SK-N-SH treated with all-trans-retinoic acid at 6 μM for 48 hours (cell line): ENCODE measurements around the gene POU3F2.

Source experiments
- BACH2 ChIP-seq: fragments of 250-450 bp; sonication (Bioruptor Pico); IDR thresholded peaks from 2 replicates; pipeline ENCODE4 v1.9.0; 2021; ENCODE audit warnings: mild to moderate bottlenecking, borderline replicate concordance
- GLIS3 ChIP-seq: fragments of 250-450 bp; sonication (Bioruptor Pico); IDR thresholded peaks from 2 replicates; pipeline ENCODE4 v1.5.0; 2020; ENCODE audit warnings: mild to moderate bottlenecking, moderate library complexity
- TOX ChIP-seq: fragments of 250-450 bp; sonication (Bioruptor Pico); IDR thresholded peaks from 2 replicates; pipeline ENCODE4 v1.8.0; 2021; ENCODE audit warnings: mild to moderate bottlenecking, moderate library complexity, borderline replicate concordance
- ZC3H10 ChIP-seq: fragments of 250-450 bp; sonication (Bioruptor Pico); IDR thresholded peaks from 2 replicates; pipeline ENCODE4 v1.5.1; 2021; ENCODE audit warnings: mild to moderate bottlenecking, moderate library complexity
- ZFP3 ChIP-seq: fragments of 250-450 bp; sonication (Bioruptor Pico); IDR thresholded peaks from 2 replicates; pipeline ENCODE4 v1.5.0; 2020; ENCODE audit warnings: mild to moderate bottlenecking, moderate library complexity
- ZFP30 ChIP-seq: fragments of 450-650 bp; formaldehyde crosslinking; IDR thresholded peaks from 2 replicates; pipeline ENCODE4 v1.5.0; 2022; ENCODE audit warnings: mild to moderate bottlenecking, moderate library complexity
- ZNF565 ChIP-seq: fragments of 450-650 bp; formaldehyde crosslinking; conservative IDR thresholded peaks from 2 replicates; pipeline ENCODE4 v1.5.0; 2020; ENCODE audit warnings: low read depth, mild to moderate bottlenecking, moderate library complexity
- TF ChIP-seq, protein P1 (sequence below): fragments of 250-450 bp; sonication (Bioruptor Pico); IDR thresholded peaks from 2 replicates; pipeline ENCODE4 v1.8.0; 2020; ENCODE audit warnings: mild to moderate bottlenecking, moderate library complexity, borderline replicate concordance
- TF ChIP-seq, protein P2 (sequence below): fragments of 250-450 bp; sonication (Bioruptor Pico); IDR thresholded peaks from 2 replicates; pipeline ENCODE4 v1.8.0; 2021; ENCODE audit warnings: low read depth, mild to moderate bottlenecking, moderate library complexity, borderline replicate concordance
- TF ChIP-seq, protein P3 (sequence below): fragments of 250-450 bp; sonication (Bioruptor Pico); IDR thresholded peaks from 2 replicates; pipeline ENCODE4 v1.5.1; 2020; ENCODE audit warnings: low read depth, mild to moderate bottlenecking, moderate library complexity

DNA sequence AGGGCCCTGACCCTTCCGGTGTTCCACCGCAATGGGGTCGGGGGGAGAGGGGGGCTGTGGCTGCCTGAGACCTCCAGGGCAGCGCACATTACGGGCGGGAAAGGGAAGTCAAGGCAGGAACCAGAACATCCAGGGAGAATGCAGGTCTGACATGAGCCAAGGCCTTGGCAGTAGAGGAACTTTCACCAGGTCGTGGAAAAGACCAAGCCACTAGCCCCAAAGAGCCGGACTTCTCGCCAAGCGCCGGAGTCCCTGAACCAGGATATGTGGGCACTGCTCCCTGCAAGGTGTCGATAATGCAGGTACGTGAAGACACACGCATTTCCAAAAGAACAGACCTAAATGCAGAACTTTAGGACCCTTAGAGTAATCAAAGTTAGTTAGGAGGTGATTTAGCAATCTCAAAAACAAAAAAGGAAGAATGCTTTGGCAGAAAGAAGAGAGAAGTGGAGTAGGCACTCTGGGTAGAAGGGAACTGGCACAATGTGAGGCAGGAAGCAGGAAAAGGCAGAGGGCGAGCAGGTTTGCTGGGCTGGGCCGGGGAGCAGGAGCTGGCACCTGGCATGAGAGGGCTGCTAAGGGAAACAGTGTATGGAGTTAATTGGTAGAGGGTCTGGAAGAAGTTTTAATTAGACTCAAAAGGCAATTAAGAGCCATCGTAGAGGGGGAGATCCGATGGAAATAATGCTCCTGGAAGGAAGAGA, 14.3 kb downstream of the POU3F2 start:
- TF ChIP-seq, protein P1, sequence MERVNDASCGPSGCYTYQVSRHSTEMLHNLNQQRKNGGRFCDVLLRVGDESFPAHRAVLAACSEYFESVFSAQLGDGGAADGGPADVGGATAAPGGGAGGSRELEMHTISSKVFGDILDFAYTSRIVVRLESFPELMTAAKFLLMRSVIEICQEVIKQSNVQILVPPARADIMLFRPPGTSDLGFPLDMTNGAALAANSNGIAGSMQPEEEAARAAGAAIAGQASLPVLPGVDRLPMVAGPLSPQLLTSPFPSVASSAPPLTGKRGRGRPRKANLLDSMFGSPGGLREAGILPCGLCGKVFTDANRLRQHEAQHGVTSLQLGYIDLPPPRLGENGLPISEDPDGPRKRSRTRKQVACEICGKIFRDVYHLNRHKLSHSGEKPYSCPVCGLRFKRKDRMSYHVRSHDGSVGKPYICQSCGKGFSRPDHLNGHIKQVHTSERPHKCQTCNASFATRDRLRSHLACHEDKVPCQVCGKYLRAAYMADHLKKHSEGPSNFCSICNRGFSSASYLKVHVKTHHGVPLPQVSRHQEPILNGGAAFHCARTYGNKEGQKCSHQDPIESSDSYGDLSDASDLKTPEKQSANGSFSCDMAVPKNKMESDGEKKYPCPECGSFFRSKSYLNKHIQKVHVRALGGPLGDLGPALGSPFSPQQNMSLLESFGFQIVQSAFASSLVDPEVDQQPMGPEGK (CRISPR knock-in tag): no peak
- TF ChIP-seq BACH2 (CRISPR knock-in tag) (no peak), GLIS3 (CRISPR knock-in tag) (no peak), ZFP3 (no peak), TOX (CRISPR knock-in tag) (no peak), ZC3H10 (CRISPR knock-in tag) (no peak), ZNF565 (CRISPR knock-in tag) (no peak), ZFP30 (no peak)
- TF ChIP-seq, protein P2, sequence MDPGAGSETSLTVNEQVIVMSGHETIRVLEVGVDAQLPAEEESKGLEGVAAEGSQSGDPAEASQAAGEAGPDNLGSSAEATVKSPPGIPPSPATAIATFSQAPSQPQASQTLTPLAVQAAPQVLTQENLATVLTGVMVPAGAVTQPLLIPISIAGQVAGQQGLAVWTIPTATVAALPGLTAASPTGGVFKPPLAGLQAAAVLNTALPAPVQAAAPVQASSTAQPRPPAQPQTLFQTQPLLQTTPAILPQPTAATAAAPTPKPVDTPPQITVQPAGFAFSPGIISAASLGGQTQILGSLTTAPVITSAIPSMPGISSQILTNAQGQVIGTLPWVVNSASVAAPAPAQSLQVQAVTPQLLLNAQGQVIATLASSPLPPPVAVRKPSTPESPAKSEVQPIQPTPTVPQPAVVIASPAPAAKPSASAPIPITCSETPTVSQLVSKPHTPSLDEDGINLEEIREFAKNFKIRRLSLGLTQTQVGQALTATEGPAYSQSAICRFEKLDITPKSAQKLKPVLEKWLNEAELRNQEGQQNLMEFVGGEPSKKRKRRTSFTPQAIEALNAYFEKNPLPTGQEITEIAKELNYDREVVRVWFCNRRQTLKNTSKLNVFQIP (CRISPR knock-in tag): no peak
- TF ChIP-seq, protein P3, sequence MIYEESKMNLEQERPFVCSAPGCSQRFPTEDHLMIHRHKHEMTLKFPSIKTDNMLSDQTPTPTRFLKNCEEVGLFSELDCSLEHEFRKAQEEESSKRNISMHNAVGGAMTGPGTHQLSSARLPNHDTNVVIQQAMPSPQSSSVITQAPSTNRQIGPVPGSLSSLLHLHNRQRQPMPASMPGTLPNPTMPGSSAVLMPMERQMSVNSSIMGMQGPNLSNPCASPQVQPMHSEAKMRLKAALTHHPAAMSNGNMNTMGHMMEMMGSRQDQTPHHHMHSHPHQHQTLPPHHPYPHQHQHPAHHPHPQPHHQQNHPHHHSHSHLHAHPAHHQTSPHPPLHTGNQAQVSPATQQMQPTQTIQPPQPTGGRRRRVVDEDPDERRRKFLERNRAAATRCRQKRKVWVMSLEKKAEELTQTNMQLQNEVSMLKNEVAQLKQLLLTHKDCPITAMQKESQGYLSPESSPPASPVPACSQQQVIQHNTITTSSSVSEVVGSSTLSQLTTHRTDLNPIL (CRISPR knock-in tag): no peak
